ENCODE data around the gene MOB2.

MOB2 gene

DNA sequence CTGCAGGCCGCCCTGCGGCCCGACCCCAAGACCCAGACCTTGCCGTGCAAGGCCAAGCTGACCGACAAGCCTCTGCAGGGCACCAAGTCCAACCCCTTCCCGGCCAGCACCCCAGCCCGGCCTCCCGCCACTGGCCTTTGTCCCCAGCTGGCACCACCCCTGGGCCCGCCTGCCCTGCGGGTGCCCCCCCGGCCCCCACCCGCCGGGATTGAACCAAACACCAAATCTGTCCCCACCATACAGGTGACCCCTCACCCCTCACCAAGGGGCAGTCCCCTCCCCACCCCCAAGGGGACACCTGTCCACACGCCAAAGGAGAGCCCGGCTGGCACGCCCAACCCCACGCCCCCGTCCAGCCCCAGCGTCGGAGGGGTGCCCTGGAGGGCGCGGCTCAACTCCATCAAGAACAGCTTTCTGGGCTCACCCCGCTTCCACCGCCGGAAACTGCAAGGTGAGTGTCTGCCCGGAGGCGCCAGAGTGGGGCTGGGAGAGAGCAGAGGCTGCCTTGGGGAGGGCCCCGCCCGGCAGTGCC lies 36.2 kb downstream of the MOB2 start:
- Histone ChIP-seq H3K9ac (ENCODE audit: low read length) (no peak overlapping the region), H3K4me3 (ENCODE audit: low read length) (no peak overlapping the region), H3K27me3 (replicated peaks; ENCODE audit: control insufficient read depth, insufficient read depth, low read length) (peaks cover 36% of the 10 kb centered on the region), H3K9me3 (ENCODE audit: control insufficient read depth, low read length) (no peaks in the 10 kb centered on the region), H3K36me3 (ENCODE audit: control insufficient read depth, insufficient read depth, low read length, severe bottlenecking) (no peaks in the 10 kb centered on the region), H3K4me1 (ENCODE audit: control insufficient read depth, insufficient read depth, low read length) (no peaks in the 10 kb centered on the region)
- no peak for DNase-seq (ENCODE audit: low read depth)

DNA sequence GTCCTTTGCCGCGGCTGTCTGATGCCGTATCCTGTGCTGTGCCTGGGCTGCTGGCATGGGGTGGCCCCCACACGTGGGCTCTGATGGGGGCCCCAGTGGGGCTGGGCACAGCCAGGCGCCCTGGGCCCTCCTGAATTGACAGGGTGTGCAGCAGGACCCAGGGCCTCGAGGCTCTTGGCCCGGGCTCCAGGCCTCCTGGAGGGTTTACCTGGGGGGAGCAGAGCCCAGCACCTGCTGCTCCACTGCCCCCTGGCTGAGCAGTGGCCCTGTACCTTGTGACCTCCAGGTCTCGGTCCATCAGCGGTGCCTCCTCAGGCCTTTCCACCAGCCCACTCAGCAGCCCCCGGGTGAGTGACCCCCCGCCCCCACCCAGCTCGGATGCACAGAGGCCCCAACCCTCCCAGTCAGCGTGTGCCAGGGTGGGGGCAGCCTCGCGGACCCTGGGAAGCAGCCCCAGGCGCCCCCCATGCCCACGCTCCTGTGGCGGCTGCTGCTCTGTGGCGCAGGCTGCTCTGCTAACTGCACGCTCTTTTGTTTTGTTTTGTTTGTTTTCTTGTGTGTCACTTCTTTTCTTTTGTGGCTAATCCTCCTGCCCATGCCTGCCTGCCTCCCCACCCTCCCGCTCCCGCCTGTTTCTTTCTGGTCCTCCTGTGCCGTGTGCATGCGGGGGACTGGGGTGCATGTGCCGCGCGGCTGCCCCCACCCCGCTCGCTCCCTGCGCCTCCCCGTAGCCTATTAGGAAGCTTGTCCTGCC lies 36.9 kb downstream of the MOB2 start:
- H3K4me3 ChIP-seq (ENCODE audit: low read length), result no peak overlapping the region
- no peak for DNase-seq (ENCODE audit: low read depth)
- H3K9ac ChIP-seq (ENCODE audit: low read length), result no peak overlapping the region
- peaks cover 34% of the 10 kb centered on the region for H3K27me3 ChIP-seq (replicated peaks; ENCODE audit: control insufficient read depth, insufficient read depth, low read length)
- no peaks in the 10 kb centered on the region for H3K4me1 ChIP-seq (ENCODE audit: control insufficient read depth, insufficient read depth, low read length)
- no peaks in the 10 kb centered on the region for H3K9me3 ChIP-seq (ENCODE audit: control insufficient read depth, low read length)
- H3K36me3 ChIP-seq (ENCODE audit: control insufficient read depth, insufficient read depth, low read length, severe bottlenecking), result no peaks in the 10 kb centered on the region

DNA sequence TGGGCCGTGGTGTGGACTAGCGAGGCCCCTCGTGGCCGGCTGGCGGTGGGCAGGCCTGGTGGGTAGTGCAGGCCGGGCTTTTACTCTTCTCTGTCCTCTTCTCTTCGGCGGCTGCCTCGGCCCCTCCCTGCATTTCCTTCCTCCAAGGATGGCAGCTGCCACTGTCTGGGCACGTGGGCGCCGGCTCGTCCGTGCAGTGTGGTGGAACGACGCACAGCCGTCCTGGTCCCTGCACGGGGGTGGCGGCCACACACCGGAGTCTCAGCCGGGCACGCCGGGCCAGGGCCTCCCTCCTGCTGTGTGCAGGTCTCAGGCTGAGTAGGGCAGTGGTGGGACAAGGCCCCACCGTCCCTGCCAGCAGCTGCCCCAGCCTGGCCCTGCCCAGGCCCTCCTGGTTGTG lies 37.7 kb downstream of the MOB2 start:
- Histone ChIP-seq H3K27me3 (replicated peaks; ENCODE audit: control insufficient read depth, insufficient read depth, low read length) (peaks cover 29% of the 10 kb centered on the region), H3K36me3 (ENCODE audit: control insufficient read depth, insufficient read depth, low read length, severe bottlenecking) (no peaks in the 10 kb centered on the region), H3K4me1 (ENCODE audit: control insufficient read depth, insufficient read depth, low read length) (no peaks in the 10 kb centered on the region), H3K9ac (ENCODE audit: low read length) (no peak overlapping the region), H3K4me3 (ENCODE audit: low read length) (no peak overlapping the region), H3K9me3 (ENCODE audit: control insufficient read depth, low read length) (no peaks in the 10 kb centered on the region)
- DNase-seq (ENCODE audit: low read depth), result no peak

DNA sequence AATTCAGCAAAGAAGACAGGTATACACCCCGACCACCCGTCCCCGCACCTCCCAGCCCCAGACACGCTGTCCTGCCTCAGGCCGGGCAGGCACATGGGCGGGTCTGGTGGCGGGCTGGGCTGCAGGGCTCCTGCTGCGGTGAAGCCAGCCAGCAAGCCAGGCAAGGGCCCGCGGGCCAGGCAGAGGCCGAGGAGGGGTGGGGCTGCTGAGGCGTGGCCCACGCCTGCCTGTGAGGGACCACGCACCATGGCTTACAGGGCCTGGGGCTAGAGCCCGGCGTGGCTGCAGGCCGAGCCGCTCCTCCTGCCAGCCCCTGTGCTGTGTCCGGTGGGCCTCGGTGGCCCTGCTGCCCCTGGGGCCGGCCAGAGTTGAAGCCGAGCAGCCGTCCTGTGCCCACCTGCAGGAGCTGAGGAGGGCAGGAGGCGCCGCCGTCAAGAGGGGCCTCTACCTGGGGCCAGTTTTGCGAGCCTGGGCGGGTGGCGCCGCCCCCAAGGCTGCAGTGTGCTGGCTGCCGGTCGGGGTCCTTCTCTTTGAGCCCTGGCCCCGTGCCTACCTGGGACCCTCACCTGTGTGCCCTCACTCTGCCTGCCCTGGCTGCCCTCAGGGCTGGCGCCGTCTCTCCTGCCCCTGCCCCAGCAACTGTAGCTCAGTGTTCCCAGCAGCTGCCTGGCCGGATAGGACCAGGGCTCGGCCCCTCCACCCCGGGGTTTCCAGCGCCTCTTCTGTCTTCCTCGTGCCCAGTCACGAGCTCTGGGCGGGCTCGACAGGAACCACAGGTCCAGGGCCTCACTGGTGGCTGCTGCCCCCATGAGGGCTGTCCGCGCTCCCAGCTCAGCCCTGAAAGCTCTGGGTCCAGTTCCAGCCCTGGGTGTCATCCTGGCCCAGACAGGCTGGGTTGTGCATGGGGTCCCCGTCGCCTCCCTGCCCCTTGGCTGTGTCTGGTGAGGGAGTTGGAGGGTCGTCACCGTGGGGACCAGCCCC lies 38.4 kb downstream of the MOB2 start:
- no peaks in the 10 kb centered on the region for H3K9me3 ChIP-seq (ENCODE audit: control insufficient read depth, low read length)
- no peak for DNase-seq (ENCODE audit: low read depth)
- no peaks in the 10 kb centered on the region for H3K36me3 ChIP-seq (ENCODE audit: control insufficient read depth, insufficient read depth, low read length, severe bottlenecking)
- peaks cover 26% of the 10 kb centered on the region for H3K27me3 ChIP-seq (replicated peaks; ENCODE audit: control insufficient read depth, insufficient read depth, low read length)
- H3K9ac ChIP-seq (ENCODE audit: low read length), result no peak overlapping the region
- H3K4me1 ChIP-seq (ENCODE audit: control insufficient read depth, insufficient read depth, low read length), result no peaks in the 10 kb centered on the region
- no peak overlapping the region for H3K4me3 ChIP-seq (ENCODE audit: low read length)

DNA sequence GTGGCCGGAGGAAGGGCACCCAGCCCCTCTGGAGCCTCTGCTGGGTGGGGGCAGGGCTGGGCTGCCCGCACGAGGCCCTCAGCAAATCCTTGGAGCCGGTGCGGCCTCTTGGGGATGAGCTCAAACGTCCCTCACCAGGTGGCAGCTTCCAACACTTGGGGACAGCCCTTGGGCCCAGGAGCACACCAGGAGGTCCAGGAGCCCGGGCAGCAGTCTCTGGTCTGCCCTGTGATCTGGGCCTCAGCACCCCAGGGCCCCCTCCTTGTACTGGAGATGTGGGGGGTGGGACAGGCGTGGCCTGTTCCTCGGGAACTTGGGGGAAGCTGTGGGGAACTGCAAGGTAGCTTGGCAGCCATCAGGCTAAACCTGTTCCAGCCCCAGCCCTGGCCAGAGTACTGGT lies 40.0 kb downstream of the MOB2 start:
- DNase-seq (ENCODE audit: low read depth), result no peak
- H3K9ac ChIP-seq (ENCODE audit: low read length), result no peak overlapping the region
- H3K4me1 ChIP-seq (ENCODE audit: control insufficient read depth, insufficient read depth, low read length), result no peaks in the 10 kb centered on the region
- H3K27me3 ChIP-seq (replicated peaks; ENCODE audit: control insufficient read depth, insufficient read depth, low read length), result peaks cover 14% of the 10 kb centered on the region
- H3K9me3 ChIP-seq (ENCODE audit: control insufficient read depth, low read length), result no peaks in the 10 kb centered on the region
- no peak overlapping the region for H3K4me3 ChIP-seq (ENCODE audit: low read length)
- H3K36me3 ChIP-seq (ENCODE audit: control insufficient read depth, insufficient read depth, low read length, severe bottlenecking), result no peaks in the 10 kb centered on the region

DNA sequence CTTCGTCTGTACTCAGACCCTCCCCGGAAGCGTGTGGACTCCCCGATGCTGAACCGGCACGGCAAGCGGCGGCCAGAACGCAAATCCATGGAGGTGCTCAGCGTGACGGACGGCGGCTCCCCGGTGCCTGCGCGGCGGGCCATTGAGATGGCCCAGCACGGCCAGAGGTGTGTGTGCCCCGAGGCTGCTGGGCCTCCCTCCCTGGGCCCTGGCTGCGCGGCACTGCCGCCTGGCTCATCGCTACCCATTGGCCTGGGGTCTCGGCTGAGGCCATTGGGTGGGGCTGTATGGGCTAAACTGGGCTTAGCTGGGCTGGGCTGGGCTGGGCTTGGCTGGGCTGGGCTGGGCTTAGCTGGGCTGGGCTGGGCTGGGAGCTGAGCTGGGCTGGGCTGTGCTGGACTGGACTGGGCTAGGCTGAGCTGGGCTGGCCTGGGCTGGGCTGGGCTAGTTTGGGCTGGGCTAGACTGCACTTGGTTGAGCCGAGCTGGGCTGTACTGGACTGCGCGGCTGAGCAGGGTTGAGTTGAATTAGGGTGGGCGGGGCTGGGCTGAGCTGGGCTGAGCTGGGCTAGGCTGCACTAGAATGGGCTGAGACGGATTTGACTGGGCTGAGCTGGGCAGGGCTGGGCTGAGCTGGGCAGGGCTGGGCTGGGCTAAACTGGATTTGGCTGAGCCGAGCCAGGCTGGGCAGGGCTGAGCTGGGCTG lies 40.7 kb downstream of the MOB2 start:
- no peaks in the 10 kb centered on the region for H3K36me3 ChIP-seq (ENCODE audit: control insufficient read depth, insufficient read depth, low read length, severe bottlenecking)
- no peak for DNase-seq (ENCODE audit: low read depth)
- no peaks in the 10 kb centered on the region for H3K4me1 ChIP-seq (ENCODE audit: control insufficient read depth, insufficient read depth, low read length)
- H3K9me3 ChIP-seq (ENCODE audit: control insufficient read depth, low read length), result no peaks in the 10 kb centered on the region
- peaks cover 9% of the 10 kb centered on the region for H3K27me3 ChIP-seq (replicated peaks; ENCODE audit: control insufficient read depth, insufficient read depth, low read length)
- no peak overlapping the region for H3K9ac ChIP-seq (ENCODE audit: low read length)
- H3K4me3 ChIP-seq (ENCODE audit: low read length), result no peak overlapping the region

DNA sequence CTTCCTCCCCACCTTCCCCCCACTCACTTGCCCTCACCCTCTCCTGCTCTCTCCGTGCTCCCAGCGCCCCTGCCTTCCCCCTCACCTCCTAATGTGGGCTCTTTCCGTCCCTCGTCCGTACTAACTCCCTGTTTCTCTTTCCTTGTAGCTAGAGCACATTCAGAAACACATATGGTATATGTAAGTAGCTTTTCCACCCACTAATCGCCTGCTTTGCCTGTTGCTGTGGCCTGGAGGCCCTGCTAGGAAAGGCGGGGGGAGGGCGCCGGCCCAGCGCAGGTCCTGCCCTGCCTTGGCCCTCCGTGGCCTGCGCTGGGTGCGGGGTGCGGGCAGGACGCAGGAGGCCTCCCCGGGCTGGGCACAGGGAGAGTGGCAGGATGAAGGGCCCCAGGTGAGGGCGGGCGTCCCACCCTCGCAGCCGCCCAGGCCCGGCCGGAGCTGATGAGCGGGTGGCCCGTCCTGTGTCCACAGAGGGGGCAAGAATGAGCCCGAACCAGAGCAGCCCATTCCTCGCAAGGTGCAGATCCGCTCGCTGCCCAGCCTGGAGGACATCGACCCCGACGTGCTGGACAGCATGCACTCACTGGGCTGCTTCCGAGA lies 41.7 kb downstream of the MOB2 start:
- Histone ChIP-seq H3K4me3 (ENCODE audit: low read length) (no peak overlapping the region), H3K9ac (ENCODE audit: low read length) (no peak overlapping the region), H3K27me3 (replicated peaks; ENCODE audit: control insufficient read depth, insufficient read depth, low read length) (peaks cover 9% of the 10 kb centered on the region), H3K9me3 (ENCODE audit: control insufficient read depth, low read length) (no peaks in the 10 kb centered on the region), H3K36me3 (ENCODE audit: control insufficient read depth, insufficient read depth, low read length, severe bottlenecking) (no peaks in the 10 kb centered on the region), H3K4me1 (ENCODE audit: control insufficient read depth, insufficient read depth, low read length) (no peaks in the 10 kb centered on the region)
- DNase-seq (ENCODE audit: low read depth), result no peak

DNA sequence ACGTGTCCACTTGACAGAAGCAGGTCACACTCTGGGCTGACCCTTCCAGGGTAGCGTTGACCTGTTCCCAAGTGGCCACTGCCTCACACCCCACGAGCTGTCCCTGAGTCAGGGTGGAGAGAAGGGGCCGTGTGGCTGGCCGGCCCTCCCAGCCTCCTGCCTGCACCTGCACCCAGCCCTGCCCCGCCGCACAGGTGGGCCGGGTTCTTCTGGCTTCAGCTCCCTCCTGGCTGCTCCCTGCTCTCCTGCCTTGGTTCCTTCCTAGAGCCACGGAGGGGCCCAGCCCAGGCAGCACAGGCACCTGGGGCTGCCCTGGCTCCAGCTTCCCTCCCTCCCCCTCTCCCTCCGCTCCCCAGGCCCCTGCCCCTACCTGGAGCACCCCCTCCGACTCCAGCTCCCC lies 42.3 kb downstream of the MOB2 start:
- Histone ChIP-seq H3K9ac (ENCODE audit: low read length) (no peak overlapping the region), H3K27me3 (replicated peaks; ENCODE audit: control insufficient read depth, insufficient read depth, low read length) (peaks cover 9% of the 10 kb centered on the region), H3K36me3 (ENCODE audit: control insufficient read depth, insufficient read depth, low read length, severe bottlenecking) (no peaks in the 10 kb centered on the region), H3K4me1 (ENCODE audit: control insufficient read depth, insufficient read depth, low read length) (no peaks in the 10 kb centered on the region), H3K9me3 (ENCODE audit: control insufficient read depth, low read length) (no peaks in the 10 kb centered on the region), H3K4me3 (ENCODE audit: low read length) (no peak overlapping the region)
- DNase-seq (ENCODE audit: low read depth), result no peak

DNA sequence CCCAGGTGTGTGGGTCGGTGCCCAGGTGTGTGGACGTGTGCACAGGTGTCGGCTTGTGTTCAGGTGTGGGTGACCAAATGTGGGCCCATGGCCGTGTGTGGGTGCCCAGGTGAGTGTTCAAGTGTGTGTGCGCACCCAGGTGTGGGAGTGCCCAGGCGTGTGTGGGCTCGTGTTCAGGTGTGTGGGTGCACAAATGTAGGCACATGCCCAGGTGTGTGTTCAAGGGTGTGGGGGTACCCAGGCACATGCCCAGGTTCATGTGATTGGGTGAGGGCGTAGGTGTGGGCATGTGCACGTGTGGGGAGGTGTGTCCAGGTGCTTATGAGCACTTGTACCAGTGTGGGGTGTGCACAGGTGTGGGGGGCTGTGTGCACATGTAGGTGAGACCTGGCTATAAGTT lies 42.8 kb downstream of the MOB2 start:
- Histone ChIP-seq H3K9ac (ENCODE audit: low read length) (no peak overlapping the region), H3K9me3 (ENCODE audit: control insufficient read depth, low read length) (no peaks in the 10 kb centered on the region), H3K4me1 (ENCODE audit: control insufficient read depth, insufficient read depth, low read length) (no peaks in the 10 kb centered on the region), H3K36me3 (ENCODE audit: control insufficient read depth, insufficient read depth, low read length, severe bottlenecking) (no peaks in the 10 kb centered on the region), H3K4me3 (ENCODE audit: low read length) (no peak overlapping the region), H3K27me3 (replicated peaks; ENCODE audit: control insufficient read depth, insufficient read depth, low read length) (peaks cover 12% of the 10 kb centered on the region)
- DNase-seq (ENCODE audit: low read depth), result no peak

DNA sequence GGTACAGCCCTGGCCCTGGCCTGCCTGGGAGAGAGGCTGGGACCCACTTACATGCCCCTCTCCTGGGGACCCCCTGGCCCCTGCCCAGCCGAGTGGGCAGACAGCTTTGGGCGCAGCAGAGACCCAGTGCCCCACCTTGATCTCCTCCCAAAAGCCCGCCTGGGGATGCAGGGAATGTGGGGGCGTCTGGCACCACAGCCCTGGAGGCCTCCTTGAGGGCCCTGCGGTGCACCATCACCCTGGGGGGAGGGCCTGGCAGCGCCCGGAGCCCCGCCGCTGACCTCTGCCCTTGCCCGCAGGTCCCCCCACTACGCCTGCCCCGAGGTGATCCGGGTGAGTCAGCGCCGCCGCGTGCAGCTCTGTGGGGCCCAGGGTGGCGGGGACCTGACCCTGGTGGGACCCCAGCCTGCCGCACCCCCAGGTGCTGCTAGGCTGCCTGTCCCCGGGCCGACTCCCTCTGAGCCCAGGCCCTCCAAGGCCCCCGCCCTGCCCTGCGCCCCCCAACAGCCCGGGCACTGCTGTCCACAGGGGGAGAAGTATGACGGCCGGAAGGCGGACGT lies 43.7 kb downstream of the MOB2 start:
- no peak overlapping the region for H3K9ac ChIP-seq (ENCODE audit: low read length)
- no peaks in the 10 kb centered on the region for H3K4me1 ChIP-seq (ENCODE audit: control insufficient read depth, insufficient read depth, low read length)
- no peak overlapping the region for H3K4me3 ChIP-seq (ENCODE audit: low read length)
- DNase-seq (ENCODE audit: low read depth), result no peak
- peaks cover 18% of the 10 kb centered on the region for H3K27me3 ChIP-seq (replicated peaks; ENCODE audit: control insufficient read depth, insufficient read depth, low read length)
- no peaks in the 10 kb centered on the region for H3K9me3 ChIP-seq (ENCODE audit: control insufficient read depth, low read length)
- no peaks in the 10 kb centered on the region for H3K36me3 ChIP-seq (ENCODE audit: control insufficient read depth, insufficient read depth, low read length, severe bottlenecking)
